ENCODE measurements around the gene MAGEF1.
A peak's percentile ranks its signal among the peaks of the same experiment; 100 is the strongest.

Gene MAGEF1, protein sequence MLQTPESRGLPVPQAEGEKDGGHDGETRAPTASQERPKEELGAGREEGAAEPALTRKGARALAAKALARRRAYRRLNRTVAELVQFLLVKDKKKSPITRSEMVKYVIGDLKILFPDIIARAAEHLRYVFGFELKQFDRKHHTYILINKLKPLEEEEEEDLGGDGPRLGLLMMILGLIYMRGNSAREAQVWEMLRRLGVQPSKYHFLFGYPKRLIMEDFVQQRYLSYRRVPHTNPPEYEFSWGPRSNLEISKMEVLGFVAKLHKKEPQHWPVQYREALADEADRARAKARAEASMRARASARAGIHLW

GRCh38 chr3:184711493-184712247, at the start of gene MAGEF1:
MAGEF1 (minus strand) TSS chr3:184712064; CDS start chr3:184711821, 243 bp downstream.
- DNase-seq = peak; percentile 59

- DNase-seq = no peak
Observed at GRCh38 chr3:184761075-184761841, 49.4 kb upstream of the MAGEF1 start.

DNA sequence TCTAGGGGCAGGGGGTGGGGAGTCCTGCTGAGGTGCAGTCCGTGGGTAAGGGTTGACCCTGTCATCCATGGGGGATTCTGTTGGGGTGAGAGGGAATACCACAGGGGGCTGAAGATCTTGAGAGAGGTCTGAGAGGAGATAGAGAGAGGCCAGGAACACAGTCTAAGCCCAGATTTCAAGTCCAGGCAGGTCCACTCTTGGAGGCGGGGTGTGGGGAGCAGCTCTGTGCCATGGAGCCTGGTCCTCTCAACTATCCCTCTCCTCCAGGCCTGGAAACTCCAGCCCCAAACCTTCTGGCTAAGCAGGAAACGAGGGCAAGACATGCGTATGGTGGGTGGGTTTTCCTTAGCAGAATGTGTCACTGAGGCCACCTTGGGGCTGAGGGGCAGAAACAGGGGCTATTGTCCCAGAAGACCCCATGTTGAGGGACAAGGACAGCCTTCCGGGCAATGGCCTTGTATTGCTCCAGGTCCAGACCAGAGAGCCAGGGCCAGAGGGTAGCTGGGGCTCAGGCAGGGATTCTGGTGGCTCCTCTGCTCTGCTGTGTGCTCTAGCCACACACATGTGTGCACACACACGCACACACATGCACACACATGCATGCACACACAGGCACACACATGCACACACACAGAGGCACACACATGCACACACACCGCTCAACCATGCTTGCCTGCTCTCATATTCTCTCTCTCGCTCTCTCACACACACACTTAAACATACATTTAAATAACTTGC, 48.6 kb upstream of the MAGEF1 start:
- no peak for DNase-seq

DNA sequence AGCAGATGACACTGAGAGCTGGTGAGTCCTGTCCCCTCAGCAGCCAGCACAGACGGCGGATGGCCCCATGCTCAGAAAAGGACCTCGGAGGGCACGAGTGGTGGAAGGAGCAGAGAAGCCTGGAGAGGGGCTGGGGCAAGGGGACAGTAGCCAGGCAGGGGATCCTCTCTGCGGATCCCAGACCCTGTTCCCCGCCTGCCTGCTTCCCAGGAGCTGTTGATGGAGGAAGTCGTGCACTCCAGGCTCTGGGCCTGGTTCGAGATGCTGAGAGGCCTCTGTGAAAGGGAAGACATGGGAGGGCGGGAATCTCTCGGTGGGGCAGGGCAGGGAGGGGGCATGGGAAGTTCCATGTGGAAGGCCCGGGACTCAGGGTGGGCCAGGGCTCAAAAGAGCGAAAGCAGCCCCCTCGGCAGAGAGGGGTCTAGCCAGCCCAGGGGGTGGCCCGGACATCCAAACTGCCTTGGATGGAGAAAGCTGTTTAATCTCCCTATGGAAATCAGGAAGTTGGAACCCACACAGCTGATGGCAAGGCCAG, 47.9 kb upstream of the MAGEF1 start:
- no peak for DNase-seq

GRCh38 chr3:184758056-184758455, 46.2 kb upstream of the MAGEF1 start:
- no peak for DNase-seq

DNA sequence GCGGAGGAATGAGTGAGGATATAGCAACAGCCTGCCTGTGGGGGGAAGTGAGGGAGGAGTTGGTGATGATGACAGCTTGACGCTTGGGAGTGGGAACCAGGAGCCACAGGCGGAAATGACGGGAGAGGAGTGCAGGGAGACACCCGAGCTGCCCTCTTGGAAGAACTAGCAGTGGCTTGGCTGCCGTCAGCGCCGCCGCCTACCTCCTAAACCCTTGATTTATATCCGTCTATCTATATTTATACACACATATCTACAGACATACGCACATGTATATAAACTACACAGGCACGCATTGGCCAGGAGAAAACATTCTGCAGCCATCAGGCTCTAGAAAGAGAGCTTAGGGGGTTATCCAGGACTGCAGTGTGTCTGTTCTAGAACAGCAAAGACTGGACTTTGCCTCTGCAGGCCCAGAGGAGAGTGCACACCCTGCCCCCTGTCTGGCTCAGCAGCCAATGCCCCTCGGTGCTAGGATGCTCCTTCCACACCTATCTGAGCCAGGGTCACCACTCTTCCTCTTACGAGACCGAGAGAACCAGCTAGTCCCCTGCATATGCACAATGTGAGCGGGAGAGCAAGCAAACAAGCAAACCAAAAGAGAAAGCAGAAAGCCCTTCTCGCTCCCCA, 45.3 kb upstream of the MAGEF1 start:
- peak; percentile 50 for DNase-seq

DNA sequence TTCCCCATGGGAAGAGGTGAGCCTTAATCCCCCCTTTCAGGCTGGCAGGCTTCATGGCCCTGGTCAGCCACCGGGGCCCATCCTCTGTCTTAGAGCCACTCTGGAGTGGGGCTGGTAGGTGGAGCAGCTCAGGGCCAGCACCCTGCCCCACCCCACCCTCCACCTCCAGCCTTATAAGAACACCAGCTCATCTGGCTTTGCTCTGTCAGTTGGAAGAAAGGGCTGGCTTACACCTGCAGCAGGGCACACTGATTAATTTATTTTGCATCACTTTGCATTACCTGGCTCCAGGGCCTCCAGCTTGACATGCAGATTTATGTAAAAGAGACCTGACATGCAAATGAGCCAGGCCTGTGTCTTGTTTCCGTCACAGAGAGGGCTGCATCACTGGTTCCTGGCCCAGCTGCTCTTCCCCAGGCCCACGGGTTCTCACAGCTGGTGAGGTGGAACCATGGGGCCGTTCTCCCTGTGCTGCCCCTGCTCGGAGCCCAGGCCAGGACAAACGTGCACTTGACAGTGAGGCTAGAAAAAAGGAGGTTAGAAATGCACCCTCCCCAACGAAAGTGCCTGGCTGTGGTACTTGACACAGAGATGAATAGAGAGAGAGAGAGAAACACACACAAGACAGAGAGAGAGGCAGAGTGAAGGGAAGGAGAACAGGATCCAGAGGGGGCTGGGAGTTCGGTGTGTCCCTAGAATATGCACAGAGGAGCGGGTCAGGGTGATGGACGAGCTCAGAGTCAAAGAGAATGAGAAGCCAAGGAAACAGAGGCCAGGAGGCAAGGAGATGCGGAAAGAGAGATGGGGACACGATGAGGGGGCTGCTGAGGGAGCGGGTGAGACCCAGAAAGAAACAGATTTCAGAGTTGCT, 44.5 kb upstream of the MAGEF1 start:
- no peak for DNase-seq

GRCh38 chr3:184755315-184755731, 43.5 kb upstream of the MAGEF1 start:
- DNase-seq = no peak

DNA sequence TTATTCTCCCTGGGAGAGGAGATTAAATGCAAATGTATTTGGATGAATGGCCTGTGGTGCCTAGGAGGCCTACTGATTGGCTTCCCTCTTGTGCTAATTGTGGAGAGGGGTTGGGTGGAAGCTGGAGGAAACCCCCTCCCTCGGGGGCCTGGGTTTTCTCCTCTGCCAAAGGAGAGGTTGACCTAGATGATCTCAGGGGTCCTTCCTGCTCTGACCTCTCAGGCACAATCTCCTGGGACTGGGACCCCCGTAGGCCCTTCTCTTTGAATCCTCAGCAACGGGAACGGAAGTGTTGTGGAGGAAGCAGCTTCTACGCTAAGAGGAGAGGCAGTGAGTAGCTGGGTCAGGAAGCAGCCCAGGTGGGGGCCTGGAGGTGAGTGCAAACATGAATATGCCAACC, 40.5 kb upstream of the MAGEF1 start:
- no peak for DNase-seq

- no peak for DNase-seq
Observed at GRCh38 chr3:184751204-184752040, 39.6 kb upstream of the MAGEF1 start.

DNA sequence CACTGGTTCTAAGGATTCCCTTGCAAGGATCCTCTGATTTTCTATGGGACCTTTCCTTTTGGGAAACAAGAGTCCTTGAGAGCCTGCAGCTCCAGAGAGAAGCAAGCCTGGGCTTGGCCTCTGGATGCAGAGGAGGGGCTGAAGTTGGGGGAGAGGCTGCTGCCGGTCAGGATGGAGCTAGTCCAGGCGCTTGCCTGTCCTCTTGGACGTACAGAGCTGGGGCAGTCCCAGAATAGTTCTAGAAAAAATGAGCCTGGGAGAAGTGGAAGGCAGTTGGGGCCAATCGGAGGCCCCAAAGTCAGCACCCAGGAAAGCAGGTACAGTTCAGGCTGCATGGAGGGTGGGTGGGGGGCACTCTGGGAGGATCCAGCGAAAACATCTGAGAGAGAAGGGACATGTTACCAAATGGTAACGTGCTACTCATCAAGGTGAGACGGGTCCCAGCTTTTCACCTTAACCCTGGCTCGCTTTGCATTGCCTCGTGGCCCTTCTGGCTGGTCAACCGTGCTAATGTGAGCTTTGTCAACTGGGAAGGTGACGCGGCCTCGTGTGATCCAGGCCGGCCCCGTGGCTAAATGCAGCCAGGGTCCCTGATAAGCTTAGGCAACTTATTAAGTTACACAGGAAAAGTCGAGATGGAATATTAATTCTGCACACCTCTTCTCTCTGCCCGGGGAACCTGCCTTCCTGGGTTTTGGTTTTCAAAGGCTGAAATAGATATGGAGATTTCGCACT, 38.7 kb upstream of the MAGEF1 start:
- no peak for DNase-seq

DNA sequence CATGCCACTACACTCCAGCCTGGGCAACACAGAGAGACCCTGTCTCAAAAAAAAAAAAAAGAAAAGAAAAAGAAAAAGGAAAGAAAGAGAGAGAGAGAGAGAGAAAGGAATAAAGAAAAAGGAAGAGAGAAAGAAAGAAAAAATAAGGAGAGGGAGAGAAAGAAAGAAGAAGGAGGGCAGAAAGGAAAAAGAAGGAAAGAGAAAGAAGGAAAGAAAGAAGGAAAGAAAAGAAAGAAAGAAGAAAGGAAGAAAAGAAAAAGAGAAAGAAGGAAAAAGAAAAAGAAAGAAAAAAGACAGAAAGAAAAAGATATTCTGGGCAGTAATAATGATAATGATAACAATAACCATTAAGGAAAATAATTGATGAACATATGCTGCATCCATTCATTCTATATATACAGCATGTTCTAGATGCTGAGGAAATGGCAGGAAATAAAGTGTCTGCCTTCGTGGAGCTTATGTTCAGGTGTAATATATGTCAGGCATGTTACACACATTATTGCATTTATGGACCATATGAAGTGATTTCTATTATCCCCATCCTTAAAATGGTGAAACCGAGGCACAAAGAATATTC, 37.4 kb upstream of the MAGEF1 start:
- no peak for DNase-seq

DNA sequence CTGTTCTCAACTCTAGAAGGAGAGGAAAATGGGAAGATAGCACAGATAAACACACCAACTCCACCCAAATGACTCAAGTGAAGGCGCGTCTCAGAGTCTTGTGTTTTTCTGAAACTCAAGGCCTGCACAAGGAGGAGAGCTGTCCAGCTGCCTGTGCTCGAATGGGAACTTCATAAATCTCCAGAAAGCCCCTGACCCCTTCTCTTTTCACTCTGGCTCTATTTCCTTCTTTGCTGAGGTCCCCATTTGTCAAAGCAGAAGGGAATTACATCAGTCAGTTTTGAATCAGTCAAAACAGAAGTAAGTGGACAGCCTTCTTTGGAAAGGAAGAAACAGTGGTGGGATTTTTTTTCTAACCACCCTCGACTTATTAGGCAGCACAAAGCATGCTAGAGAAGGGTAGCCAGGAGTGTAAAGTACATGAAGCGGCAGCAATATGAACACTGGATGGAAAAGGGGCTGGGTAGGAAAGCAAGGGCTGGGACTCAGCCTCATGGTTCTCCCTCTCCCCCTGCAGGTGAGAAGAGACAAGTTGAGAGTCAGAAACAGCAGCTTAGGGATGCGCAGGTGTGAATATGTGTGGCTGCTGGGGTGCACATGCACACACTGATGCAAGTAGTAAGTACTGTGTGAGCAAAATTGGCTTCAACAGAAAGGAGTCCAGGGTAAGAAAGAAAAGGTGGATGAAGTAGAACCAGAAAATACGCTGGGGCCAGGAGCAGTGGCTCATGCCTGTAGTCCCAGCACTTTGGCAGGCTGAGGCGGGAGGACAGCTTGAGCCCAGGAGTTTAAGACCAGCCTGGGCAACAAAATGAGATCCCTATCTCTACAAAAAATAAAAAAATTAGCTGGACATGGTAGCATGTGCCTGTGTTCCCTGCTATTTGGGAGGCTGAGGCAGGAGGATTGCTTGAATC, 36.6 kb upstream of the MAGEF1 start:
- peak; percentile 82 for DNase-seq

- DNase-seq = no peak
Observed at GRCh38 chr3:184746131-184747120, 34.6 kb upstream of the MAGEF1 start.

GRCh38 chr3:184745526-184745925, 33.7 kb upstream of the MAGEF1 start:
- DNase-seq = no peak

DNA sequence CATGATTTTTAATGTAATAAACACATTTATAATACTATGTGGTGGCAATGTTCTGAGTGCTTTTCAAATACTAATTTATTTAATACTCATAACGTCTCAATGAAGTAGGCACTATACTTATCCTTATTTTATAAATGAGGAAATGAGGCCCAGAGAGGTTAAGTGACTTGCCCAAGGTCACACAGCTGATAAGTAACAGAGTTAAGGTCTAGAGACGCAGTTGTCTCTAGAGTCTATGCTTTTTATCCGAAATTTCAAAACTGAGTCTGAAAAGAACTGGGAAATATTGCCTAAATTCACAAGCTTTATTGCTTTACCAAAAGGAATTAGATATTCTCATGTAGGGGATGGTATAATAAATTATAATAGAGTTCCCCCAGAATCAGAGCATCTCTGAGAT, 31.4 kb upstream of the MAGEF1 start:
- no peak for DNase-seq

Data from MV-4-11 (cell line).